COLO668 (cell line): ENCODE data around the gene CAV1.

Experiments used
- DNase-seq: peaks from one replicate; lab custom pipeline; 2025; ENCODE audit not compliant: unreplicated experiment; lab: John Stamatoyannopoulos, UW

The CAV1 gene

GRCh38 chr7:116610210-116610609, 85.4 kb downstream of the CAV1 start:
- no peak for DNase-seq

- DNase-seq: no peak
These were observed 85.9 kb downstream of the CAV1 start for GRCh38 chr7:116610721-116611120.
